Left renal pelvis (tissue), 4 donors: ENCODE measurements around the gene TOX3. TPM values are rescaled to one million over a fixed set of nuclear protein-coding genes. Genes with fewer than 3 reads are reported as not detected.

Experiments used
- DNase-seq, 4 donors: peaks; one replicate each; pipeline ENCODE4 v3.0.0-alpha.2; 2013; ENCODE audit warnings: low read depth in 4 of 4, low spot score in 3 of 4
- polyA plus RNA-seq, 4 donors: library from polyadenylated mRNA; unstranded; fragments of 120-200 nt; gene quantifications; one replicate each; pipeline ENCODE4 v1.2.1, GENCODE V29; 2013; ENCODE audit not compliant: insufficient read length in 4 of 4

Gene TOX3
- polyA plus RNA-seq, 4 donors, result 0.59 to 36.0 (median 33.5) TPM

GRCh38 chr16:52496051-52496876 is 50.7 kb downstream of the TOX3 start:
- no peak for DNase-seq

- DNase-seq, result no peak
These were observed 52.3 kb downstream of the TOX3 start for GRCh38 chr16:52494621-52495020.

- DNase-seq, result no peak
These were observed 52.8 kb downstream of the TOX3 start for GRCh38 chr16:52494145-52494544.

- no peak for DNase-seq
These were observed 54.1 kb downstream of the TOX3 start for GRCh38 chr16:52492789-52493357.

- DNase-seq, result no peak
These were observed 55.7 kb downstream of the TOX3 start for GRCh38 chr16:52491216-52491615.

- no peak for DNase-seq
These were observed 57.0 kb downstream of the TOX3 start for GRCh38 chr16:52489894-52490293.

GRCh38 chr16:52488837-52489289 is 58.1 kb downstream of the TOX3 start:
- no peak for DNase-seq

- no peak for DNase-seq
These were observed 59.0 kb downstream of the TOX3 start for GRCh38 chr16:52487849-52488457.

GRCh38 chr16:52480237-52480636 is 66.7 kb downstream of the TOX3 start:
- DNase-seq, result no peak

GRCh38 chr16:52476111-52476510 is 70.8 kb downstream of the TOX3 start:
- DNase-seq, result no peak

- DNase-seq, result no peak
These were observed 72.3 kb downstream of the TOX3 start for GRCh38 chr16:52474679-52475078.

GRCh38 chr16:52473096-52473495 is 73.8 kb downstream of the TOX3 start:
- DNase-seq, result no peak

- DNase-seq, result no peak
These were observed 75.1 kb downstream of the TOX3 start for GRCh38 chr16:52471650-52472370.

GRCh38 chr16:52470585-52470984 is 76.4 kb downstream of the TOX3 start:
- no peak for DNase-seq

GRCh38 chr16:52469775-52470174 is 77.2 kb downstream of the TOX3 start:
- no peak for DNase-seq

GRCh38 chr16:52469091-52469490 is 77.9 kb downstream of the TOX3 start:
- DNase-seq, result no peak

GRCh38 chr16:52467753-52468152 is 79.2 kb downstream of the TOX3 start:
- no peak for DNase-seq

GRCh38 chr16:52466994-52467393 is 79.9 kb downstream of the TOX3 start:
- DNase-seq, result peak in 1 of 4 donors; percentile 2

GRCh38 chr16:52465711-52466267 is 81.2 kb downstream of the TOX3 start:
- DNase-seq, result no peak

- DNase-seq, result no peak
These were observed 83.0 kb downstream of the TOX3 start for GRCh38 chr16:52463904-52464303.

GRCh38 chr16:52462816-52463215 is 84.1 kb downstream of the TOX3 start:
- no peak for DNase-seq
